Measurements from ENCODE around the gene DCUN1D4. TPM values are rescaled to one million over a fixed set of nuclear protein-coding genes. Genes with fewer than 3 reads are reported as not detected.

The DCUN1D4 gene
- polyA plus RNA-seq, 1 of the 3 experiments (the other 2 are of a cell fraction), result 42.9 TPM

DNA sequence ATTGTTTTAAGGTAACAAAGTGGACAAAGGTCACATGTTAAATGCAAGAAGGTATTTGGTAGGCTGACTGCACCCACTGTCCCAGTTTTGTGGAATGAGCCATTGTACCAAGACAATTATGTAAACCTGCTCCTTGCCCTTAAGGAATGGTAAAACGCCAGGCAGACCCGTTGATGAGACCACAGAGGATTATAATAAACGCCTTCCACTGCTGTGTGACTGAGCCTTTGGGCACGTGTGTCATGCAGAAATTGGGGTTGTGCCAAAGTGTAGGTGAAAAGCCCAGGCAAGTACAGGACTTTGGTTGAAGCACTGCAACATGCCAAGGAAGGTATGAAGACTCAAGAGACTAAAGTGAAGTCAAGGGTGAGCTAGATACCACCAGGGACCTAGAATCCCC lies 117.5 kb downstream of the DCUN1D4 start:
- ChIA-PET POLR2A (no interaction called here), CTCF (no interaction called here)
- no peaks in the 10 kb centered on the region; the same call in 1 of the 2 replicates for H3K79me2 ChIP-seq (ENCODE audit: insufficient read depth)
- no peak overlapping the region for H3K27ac ChIP-seq (ENCODE audit: low read depth in 2 of 2, low read length in 1 of 2)
- H3K9me2 ChIP-seq, result no peaks in the 10 kb centered on the region
- DNase-seq, result no peak
- H3K4me1 ChIP-seq (ENCODE audit: control insufficient read depth in 1 of 2, insufficient read depth in 2 of 2, low read depth in 1 of 2, low read length in 1 of 2), result no peaks in the 10 kb centered on the region
- 0 out of 2 replicates have a peak, but pooled peaks cover 7% of the 10 kb centered on the region for H3K27me3 ChIP-seq (ENCODE audit: insufficient read depth)
- 1% methylated on average over 4 of the region's 4 CpGs for WGBS (ENCODE audit: low lambda C conversion rate)
- H3K4me2 ChIP-seq, result no peak overlapping the region
- H3K4me3 ChIP-seq (ENCODE audit: low read depth in 2 of 2, low read length in 1 of 2), result no peak overlapping the region
- H4K20me1 ChIP-seq (ENCODE audit: insufficient read depth), result no peaks in the 10 kb centered on the region
- no peak overlapping the region for H2AFZ ChIP-seq (ENCODE audit: low read depth)
- no peaks in the 10 kb centered on the region for H3F3A ChIP-seq (replicated peaks; ENCODE audit: insufficient read depth)
- H3K9ac ChIP-seq, result no peak overlapping the region
- H3K9me3 ChIP-seq, result no peaks in the 10 kb centered on the region
- no peaks in the 10 kb centered on the region for H3K36me3 ChIP-seq (replicated peaks in 1 of 2; ENCODE audit: control insufficient read depth in 1 of 2, insufficient read depth in 2 of 2, low read length in 1 of 2)
- no peak for TF ChIP-seq FOXM1 (IDR thresholded peaks at IDR 0.05; ENCODE audit: low read depth)
- no peak for TF ChIP-seq NRF1 (IDR thresholded peaks at IDR 0.05; ENCODE audit: low read depth, low read length)
- TF ChIP-seq, protein P1, sequence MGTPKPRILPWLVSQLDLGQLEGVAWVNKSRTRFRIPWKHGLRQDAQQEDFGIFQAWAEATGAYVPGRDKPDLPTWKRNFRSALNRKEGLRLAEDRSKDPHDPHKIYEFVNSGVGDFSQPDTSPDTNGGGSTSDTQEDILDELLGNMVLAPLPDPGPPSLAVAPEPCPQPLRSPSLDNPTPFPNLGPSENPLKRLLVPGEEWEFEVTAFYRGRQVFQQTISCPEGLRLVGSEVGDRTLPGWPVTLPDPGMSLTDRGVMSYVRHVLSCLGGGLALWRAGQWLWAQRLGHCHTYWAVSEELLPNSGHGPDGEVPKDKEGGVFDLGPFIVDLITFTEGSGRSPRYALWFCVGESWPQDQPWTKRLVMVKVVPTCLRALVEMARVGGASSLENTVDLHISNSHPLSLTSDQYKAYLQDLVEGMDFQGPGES (IDR thresholded peaks at IDR 0.05; ENCODE audit: low read depth, low read length), result no peak
- no peak for TF ChIP-seq TCF12 (IDR thresholded peaks at IDR 0.05)
- no peak for TF ChIP-seq RFX5 (IDR thresholded peaks at IDR 0.05; ENCODE audit: low read length)
- TF ChIP-seq JUND (IDR thresholded peaks at IDR 0.05), result no peak

DNA sequence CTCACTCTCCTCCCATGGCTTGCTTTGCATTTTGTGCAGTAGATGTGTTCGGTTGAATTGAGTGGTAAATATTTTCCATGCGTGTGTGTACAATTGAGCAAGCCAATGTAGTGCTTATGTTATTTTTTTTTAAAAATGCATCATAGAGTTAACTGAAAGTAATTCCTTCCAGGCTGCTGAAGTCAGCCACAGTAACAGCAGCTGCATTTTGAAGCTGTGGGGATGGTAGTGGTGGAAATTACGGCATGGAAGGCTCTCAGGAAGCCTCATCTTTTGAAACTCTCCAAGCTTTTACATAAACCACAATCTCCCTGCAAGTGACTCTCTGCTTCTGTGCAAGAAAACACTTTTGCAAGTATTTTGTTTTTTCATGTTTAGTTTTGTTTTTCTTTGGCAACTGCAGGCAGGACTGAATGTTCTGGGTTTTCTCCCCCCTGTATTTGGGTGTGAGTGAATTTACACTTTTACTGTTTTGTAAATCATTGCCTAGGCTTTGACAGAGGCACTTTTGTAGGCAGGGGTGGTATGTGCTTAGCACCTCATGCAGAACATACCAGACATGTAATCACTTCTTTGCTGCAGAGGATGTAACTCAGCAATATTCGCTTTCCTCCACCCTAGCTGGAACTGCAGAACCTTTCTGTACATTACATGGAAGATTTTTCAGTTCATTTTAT lies 121.0 kb downstream of the DCUN1D4 start:
- Histone ChIP-seq H3K79me2 (ENCODE audit: insufficient read depth) (no peaks in the 10 kb centered on the region; the same call in 1 of the 2 replicates), H3K9ac (no peak overlapping the region), H2AFZ (ENCODE audit: low read depth) (no peak overlapping the region), H3K4me3 (ENCODE audit: low read depth in 2 of 2, low read length in 1 of 2) (no peak overlapping the region), H3F3A (replicated peaks; ENCODE audit: insufficient read depth) (no peaks in the 10 kb centered on the region), H3K4me2 (no peak overlapping the region), H3K36me3 (replicated peaks in 1 of 2; ENCODE audit: control insufficient read depth in 1 of 2, insufficient read depth in 2 of 2, low read length in 1 of 2) (no peaks in the 10 kb centered on the region), H3K27me3 (ENCODE audit: insufficient read depth) (no peaks in the 10 kb centered on the region), H3K4me1 (ENCODE audit: control insufficient read depth in 1 of 2, insufficient read depth in 2 of 2, low read depth in 1 of 2, low read length in 1 of 2) (no peaks in the 10 kb centered on the region), H4K20me1 (ENCODE audit: insufficient read depth) (no peaks in the 10 kb centered on the region), H3K27ac (ENCODE audit: low read depth in 2 of 2, low read length in 1 of 2) (no peak overlapping the region), H3K9me3 (no peaks in the 10 kb centered on the region), H3K9me2 (no peaks in the 10 kb centered on the region)
- WGBS (ENCODE audit: low lambda C conversion rate), result 22% methylated on average over 4 of the region's 4 CpGs
- no peak for DNase-seq
- POLR2A ChIA-PET, result no interaction called here
- CTCF ChIA-PET, result no interaction called here
- TF ChIP-seq RFX5 (IDR thresholded peaks at IDR 0.05; ENCODE audit: low read length) (no peak), SMC3 (IDR thresholded peaks at IDR 0.05; ENCODE audit: low read depth, low read length) (no peak), JUND (IDR thresholded peaks at IDR 0.05) (no peak)

DNA sequence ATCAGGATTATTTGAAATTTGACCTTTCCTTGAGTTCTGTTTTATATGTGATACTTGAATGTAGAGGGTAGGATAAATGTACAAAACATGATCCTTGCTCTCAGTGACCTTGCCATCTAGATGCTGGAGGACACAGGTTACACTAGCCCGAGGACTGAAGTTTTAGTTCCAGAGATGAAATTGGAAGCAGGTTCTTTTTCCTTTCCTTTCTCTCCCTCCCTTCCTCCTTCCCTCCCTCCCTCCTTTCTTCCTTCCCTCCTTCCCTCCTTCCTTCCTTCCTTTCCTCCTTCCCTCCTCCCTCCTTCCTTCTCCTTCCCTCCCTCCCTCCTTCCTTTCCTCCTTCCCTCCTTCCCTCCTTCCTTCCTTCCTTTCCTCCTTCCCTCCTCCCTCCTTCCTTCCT lies 122.9 kb downstream of the DCUN1D4 start:
- no peaks in the 10 kb centered on the region for H3F3A ChIP-seq (replicated peaks; ENCODE audit: insufficient read depth)

More for the DNA sequence above, 122.9 kb downstream of the DCUN1D4 start:
- no peak overlapping the region for H2AFZ ChIP-seq (ENCODE audit: low read depth)
- DNase-seq, result no peak
- POLR2A ChIA-PET, result no interaction called here
- CTCF ChIA-PET, result no interaction called here
- H3K36me3 ChIP-seq (replicated peaks in 1 of 2; ENCODE audit: control insufficient read depth in 1 of 2, insufficient read depth in 2 of 2, low read length in 1 of 2), result no peaks in the 10 kb centered on the region
- H3K79me2 ChIP-seq (ENCODE audit: insufficient read depth), result no peaks in the 10 kb centered on the region
- H3K4me3 ChIP-seq (ENCODE audit: low read depth in 2 of 2, low read length in 1 of 2), result no peak overlapping the region
- no peak overlapping the region for H3K4me2 ChIP-seq
- no peaks in the 10 kb centered on the region for H3K9me2 ChIP-seq
- 0% methylated on average over 1 of the region's 1 CpG for WGBS (ENCODE audit: low lambda C conversion rate)
- H3K9ac ChIP-seq, result no peak overlapping the region
- H3K27ac ChIP-seq (ENCODE audit: low read depth in 2 of 2, low read length in 1 of 2), result no peak overlapping the region
- H3K4me1 ChIP-seq (ENCODE audit: control insufficient read depth in 1 of 2, insufficient read depth in 2 of 2, low read depth in 1 of 2, low read length in 1 of 2), result no peaks in the 10 kb centered on the region
- TF ChIP-seq JUND (IDR thresholded peaks at IDR 0.05) (no peak), EP300 (IDR thresholded peaks at IDR 0.05; ENCODE audit: borderline replicate concordance in 1 of 2, low read depth in 1 of 2, low read length in 1 of 2) (no peak), TEAD4 (IDR thresholded peaks at IDR 0.05; ENCODE audit: borderline replicate concordance, insufficient read depth) (no peak), FOXJ3 (CRISPR knock-in tag; IDR thresholded peaks at IDR 0.05) (no peak), EZH2phosphoT487 (IDR thresholded peaks at IDR 0.05; ENCODE audit: borderline replicate concordance, low read depth) (no peak), NRF1 (IDR thresholded peaks at IDR 0.05; ENCODE audit: low read depth, low read length) (no peak), TAF1 (IDR thresholded peaks at IDR 0.05; ENCODE audit: borderline replicate concordance, low read depth, low read length) (no peak), POLR2AphosphoS5 (IDR thresholded peaks at IDR 0.05; ENCODE audit: low read depth, low read length) (no peak)
- TF ChIP-seq, protein P2, sequence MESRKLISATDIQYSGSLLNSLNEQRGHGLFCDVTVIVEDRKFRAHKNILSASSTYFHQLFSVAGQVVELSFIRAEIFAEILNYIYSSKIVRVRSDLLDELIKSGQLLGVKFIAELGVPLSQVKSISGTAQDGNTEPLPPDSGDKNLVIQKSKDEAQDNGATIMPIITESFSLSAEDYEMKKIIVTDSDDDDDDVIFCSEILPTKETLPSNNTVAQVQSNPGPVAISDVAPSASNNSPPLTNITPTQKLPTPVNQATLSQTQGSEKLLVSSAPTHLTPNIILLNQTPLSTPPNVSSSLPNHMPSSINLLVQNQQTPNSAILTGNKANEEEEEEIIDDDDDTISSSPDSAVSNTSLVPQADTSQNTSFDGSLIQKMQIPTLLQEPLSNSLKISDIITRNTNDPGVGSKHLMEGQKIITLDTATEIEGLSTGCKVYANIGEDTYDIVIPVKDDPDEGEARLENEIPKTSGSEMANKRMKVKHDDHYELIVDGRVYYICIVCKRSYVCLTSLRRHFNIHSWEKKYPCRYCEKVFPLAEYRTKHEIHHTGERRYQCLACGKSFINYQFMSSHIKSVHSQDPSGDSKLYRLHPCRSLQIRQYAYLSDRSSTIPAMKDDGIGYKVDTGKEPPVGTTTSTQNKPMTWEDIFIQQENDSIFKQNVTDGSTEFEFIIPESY (IDR thresholded peaks at IDR 0.05; ENCODE audit: borderline replicate concordance, low read depth), result no peak
- TF ChIP-seq, protein P3, sequence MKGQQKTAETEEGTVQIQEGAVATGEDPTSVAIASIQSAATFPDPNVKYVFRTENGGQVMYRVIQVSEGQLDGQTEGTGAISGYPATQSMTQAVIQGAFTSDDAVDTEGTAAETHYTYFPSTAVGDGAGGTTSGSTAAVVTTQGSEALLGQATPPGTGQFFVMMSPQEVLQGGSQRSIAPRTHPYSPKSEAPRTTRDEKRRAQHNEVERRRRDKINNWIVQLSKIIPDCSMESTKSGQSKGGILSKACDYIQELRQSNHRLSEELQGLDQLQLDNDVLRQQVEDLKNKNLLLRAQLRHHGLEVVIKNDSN (IDR thresholded peaks at IDR 0.05; ENCODE audit: borderline replicate concordance, low read depth), result no peak
- no peaks in the 10 kb centered on the region for H3K9me3 ChIP-seq
- no peaks in the 10 kb centered on the region for H4K20me1 ChIP-seq (ENCODE audit: insufficient read depth)
- H3K27me3 ChIP-seq (ENCODE audit: insufficient read depth), result no peaks in the 10 kb centered on the region
